OCI-LY1 (cell line): ENCODE data around the gene USP46.

ENCODE experiments used
- H2AFZ ChIP-seq: fragments of 200-600 bp; sonication (generic), shearing (Covaris generic); 2 replicates; pipeline ENCODE4 v1.6.0; 2014; ENCODE audit warnings: antibody characterized with exemption, mild to moderate bottlenecking, low read length
- H3F3A ChIP-seq: fragments of 200-600 bp; sonication (generic), shearing (Covaris generic); 2 replicates; pipeline ENCODE4 v1.6.0; 2014; ENCODE audit warnings: mild to moderate bottlenecking, antibody characterized with exemption, low read length, moderate library complexity; ENCODE audit not compliant: insufficient read depth
- H3K27ac ChIP-seq: fragments of 200-600 bp; sonication (generic); 2 replicates; pipeline ENCODE4 v1.5.1; 2014; ENCODE audit warnings: low read length, mixed run types, mild to moderate bottlenecking, low read depth; ENCODE audit not compliant: poor library complexity, severe bottlenecking
- H3K27me3 ChIP-seq: fragments of 200-600 bp; sonication (generic); 2 replicates; pipeline ENCODE4 v1.6.0; 2014; ENCODE audit warnings: antibody characterized with exemption, mild to moderate bottlenecking, low read length, moderate library complexity; ENCODE audit not compliant: insufficient read depth
- H3K36me3 ChIP-seq: fragments of 200-600 bp; sonication (generic); 2 replicates; pipeline ENCODE4 v1.6.1; 2014; ENCODE audit warnings: mild to moderate bottlenecking, antibody characterized with exemption, low read length, moderate library complexity, mixed read lengths; ENCODE audit not compliant: insufficient read depth
- H3K4me1 ChIP-seq: fragments of 200-600 bp; sonication (generic); 2 replicates; pipeline ENCODE4 v1.5.1; 2014; ENCODE audit warnings: mild to moderate bottlenecking, low read length, moderate library complexity; ENCODE audit not compliant: insufficient read depth, severe bottlenecking
- H3K4me2 ChIP-seq: fragments of 200-600 bp; sonication (generic), shearing (Covaris generic); 2 replicates; pipeline ENCODE4 v1.6.1; 2014; ENCODE audit warnings: low read length
- H3K4me3 ChIP-seq: fragments of 200-600 bp; sonication (generic); 2 replicates; pipeline ENCODE4 v1.5.1; 2014; ENCODE audit warnings: low read length, low read depth, mild to moderate bottlenecking, mixed read lengths; ENCODE audit not compliant: poor library complexity, severe bottlenecking
- H3K79me2 ChIP-seq: fragments of 200-600 bp; shearing (Covaris generic); 2 replicates; pipeline ENCODE4 v1.6.1; 2016; ENCODE audit warnings: mixed run types, low read length, mixed read lengths; ENCODE audit not compliant: insufficient read depth
- H3K9ac ChIP-seq: fragments of 200-600 bp; sonication (generic), shearing (Covaris generic); 2 replicates; pipeline ENCODE4 v1.6.1; 2014; ENCODE audit warnings: mild to moderate bottlenecking, low read length, mixed read lengths
- H3K9me2 ChIP-seq: fragments of 200-600 bp; sonication (generic), shearing (Covaris generic); 2 replicates; pipeline ENCODE4 v1.6.1; 2014; ENCODE audit warnings: low read depth, mild to moderate bottlenecking, low read length, mixed read lengths
- H3K9me3 ChIP-seq: fragments of 200-600 bp; shearing (Covaris generic); 2 replicates; pipeline ENCODE4 v1.6.1; 2014; ENCODE audit warnings: low read length, mixed read lengths
- H4K20me1 ChIP-seq: fragments of 200-600 bp; sonication (generic), shearing (Covaris generic); 2 replicates; pipeline ENCODE4 v1.6.0; 2016; ENCODE audit warnings: mild to moderate bottlenecking, low read length; ENCODE audit not compliant: insufficient read depth
- EZH2 ChIP-seq: fragments of 200-600 bp; sonication (generic), shearing (Covaris generic); IDR thresholded peaks from 2 replicates; pipeline ENCODE4 v1.8.0; 2017; ENCODE audit warnings: borderline replicate concordance, mixed run types, mild to moderate bottlenecking, antibody characterized with exemption, low read length, moderate library complexity, mixed read lengths
- TF ChIP-seq, protein P1 (sequence below): fragments of 200-600 bp; sonication (generic), shearing (Covaris generic); IDR thresholded peaks from 2 replicates; pipeline ENCODE4 v1.5.1; 2017; ENCODE audit warnings: mild to moderate bottlenecking, antibody characterized with exemption, low read length, moderate library complexity, mixed read lengths

Gene USP46

DNA sequence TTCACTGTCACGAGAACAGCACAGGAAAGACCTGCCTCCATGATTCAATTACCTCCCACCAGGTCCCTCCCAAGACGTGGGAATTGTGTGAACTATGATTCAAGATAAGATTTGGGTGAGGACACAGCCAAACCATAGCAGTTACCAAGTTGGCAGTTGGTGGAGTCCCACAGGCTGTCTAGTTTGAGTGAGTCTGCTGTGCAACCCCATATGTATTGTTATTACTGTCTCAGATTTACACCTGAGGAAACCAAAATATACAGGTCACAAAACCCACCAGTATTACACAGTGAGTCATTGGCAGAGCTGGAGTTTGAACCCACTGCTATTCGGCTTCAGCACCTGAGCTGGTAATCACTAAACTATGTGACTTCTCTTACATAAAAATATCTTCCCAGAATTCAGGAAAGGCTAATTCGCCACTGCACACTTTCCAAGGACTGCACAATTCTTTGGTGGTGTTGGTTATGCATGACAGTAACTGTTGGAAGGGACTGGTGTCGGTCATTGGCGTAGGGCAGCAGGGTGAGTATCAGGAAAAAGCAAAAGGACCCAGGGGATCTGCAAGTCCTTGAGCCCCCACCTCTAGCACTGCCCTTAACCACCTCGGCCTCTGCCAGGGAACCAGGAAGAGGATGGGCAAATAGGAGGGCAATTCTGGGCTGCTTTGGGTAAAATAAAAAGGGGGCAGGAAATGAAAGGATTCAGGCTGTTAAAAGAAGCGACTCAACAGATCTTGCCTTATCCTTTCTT is 110.1 kb downstream of the USP46 start:
- Histone ChIP-seq H3K4me2 (no peak overlapping the region), H3K9me3 (no peaks in the 10 kb centered on the region), H2AFZ (no peak overlapping the region), H3K4me1 (no peaks in the 10 kb centered on the region), H3K27ac (no peak overlapping the region), H3K79me2 (no peaks in the 10 kb centered on the region), H3K36me3 (no peaks in the 10 kb centered on the region), H3K9ac (no peak overlapping the region), H3K27me3 (no peaks in the 10 kb centered on the region), H3K9me2 (no peaks in the 10 kb centered on the region), H3F3A (no peaks in the 10 kb centered on the region), H3K4me3 (no peak overlapping the region), H4K20me1 (no peaks in the 10 kb centered on the region)
- no peak for TF ChIP-seq EZH2
- TF ChIP-seq, protein P1, sequence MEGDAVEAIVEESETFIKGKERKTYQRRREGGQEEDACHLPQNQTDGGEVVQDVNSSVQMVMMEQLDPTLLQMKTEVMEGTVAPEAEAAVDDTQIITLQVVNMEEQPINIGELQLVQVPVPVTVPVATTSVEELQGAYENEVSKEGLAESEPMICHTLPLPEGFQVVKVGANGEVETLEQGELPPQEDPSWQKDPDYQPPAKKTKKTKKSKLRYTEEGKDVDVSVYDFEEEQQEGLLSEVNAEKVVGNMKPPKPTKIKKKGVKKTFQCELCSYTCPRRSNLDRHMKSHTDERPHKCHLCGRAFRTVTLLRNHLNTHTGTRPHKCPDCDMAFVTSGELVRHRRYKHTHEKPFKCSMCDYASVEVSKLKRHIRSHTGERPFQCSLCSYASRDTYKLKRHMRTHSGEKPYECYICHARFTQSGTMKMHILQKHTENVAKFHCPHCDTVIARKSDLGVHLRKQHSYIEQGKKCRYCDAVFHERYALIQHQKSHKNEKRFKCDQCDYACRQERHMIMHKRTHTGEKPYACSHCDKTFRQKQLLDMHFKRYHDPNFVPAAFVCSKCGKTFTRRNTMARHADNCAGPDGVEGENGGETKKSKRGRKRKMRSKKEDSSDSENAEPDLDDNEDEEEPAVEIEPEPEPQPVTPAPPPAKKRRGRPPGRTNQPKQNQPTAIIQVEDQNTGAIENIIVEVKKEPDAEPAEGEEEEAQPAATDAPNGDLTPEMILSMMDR = no peak

DNA sequence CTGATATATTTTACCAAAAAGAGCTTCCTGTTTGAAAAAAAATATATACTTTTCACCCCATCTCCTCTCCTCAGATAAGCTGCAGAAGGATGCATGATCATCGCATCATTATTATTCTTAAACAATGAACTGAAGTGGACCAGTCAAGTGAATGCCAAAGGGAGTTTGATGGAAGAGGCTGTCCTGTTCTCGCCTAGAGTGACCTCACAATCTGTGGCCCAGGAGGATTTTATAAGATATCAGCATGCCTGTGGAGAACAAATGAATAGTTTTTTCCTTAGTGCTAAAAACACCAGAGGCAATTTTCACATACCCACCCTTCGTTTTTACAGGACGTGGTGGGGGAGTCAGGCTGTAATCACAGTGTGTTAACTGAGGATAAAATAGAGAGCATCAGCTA is 112.7 kb downstream of the USP46 start:
- H2AFZ ChIP-seq = no peak overlapping the region

DNA sequence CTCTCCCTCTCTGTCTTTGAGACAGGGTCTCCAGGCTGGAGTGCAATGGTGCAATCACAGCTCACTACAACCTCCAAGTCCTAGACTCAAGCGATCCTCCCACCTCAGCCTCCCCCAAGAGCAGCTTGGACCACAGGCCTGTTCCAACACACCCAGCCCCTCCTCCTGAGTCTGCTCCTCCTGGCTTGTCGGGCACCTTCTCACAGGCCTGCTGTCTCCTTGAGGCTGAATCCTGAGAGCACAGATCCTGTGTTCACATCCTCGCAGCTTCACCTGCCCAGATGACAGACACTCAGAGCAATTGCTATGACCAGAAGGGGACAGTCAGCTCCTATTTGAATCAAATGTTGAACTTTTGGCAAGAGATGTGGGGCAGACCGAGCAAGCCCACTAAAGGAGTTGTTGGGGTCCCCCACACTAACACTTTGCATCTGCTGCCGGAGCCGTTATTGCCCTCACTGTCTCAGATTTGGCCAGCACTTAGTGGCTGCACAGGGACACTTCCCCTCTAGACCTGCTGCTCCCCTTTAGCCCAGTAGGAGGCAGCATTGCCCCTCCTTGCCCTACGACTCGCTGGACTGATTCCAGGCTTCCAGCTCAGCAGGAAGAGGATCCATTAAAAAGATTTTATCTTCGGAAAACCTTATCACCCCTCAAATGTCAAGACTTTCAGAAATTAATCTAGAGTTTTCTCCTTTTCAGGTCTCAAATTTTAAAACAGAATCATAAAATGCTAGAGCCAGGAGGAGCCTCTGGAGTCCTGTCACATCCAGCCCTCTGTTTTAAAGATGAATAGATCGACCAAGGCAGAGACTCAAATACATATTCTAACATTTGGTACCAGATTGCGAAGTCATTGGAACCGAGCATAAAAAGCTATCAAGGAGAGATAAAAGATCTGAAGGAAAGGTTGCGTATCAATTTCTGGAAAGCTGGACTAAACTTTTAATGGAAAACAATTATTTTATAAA is 113.7 kb downstream of the USP46 start:
- no peaks in the 10 kb centered on the region for H3K9me2 ChIP-seq
- no peak overlapping the region for H3K4me2 ChIP-seq
- no peak overlapping the region for H3K27ac ChIP-seq
- no peak overlapping the region for H3K4me3 ChIP-seq
- H2AFZ ChIP-seq = no peak overlapping the region
- H3F3A ChIP-seq = no peaks in the 10 kb centered on the region
- no peaks in the 10 kb centered on the region for H4K20me1 ChIP-seq
- H3K36me3 ChIP-seq = no peaks in the 10 kb centered on the region
- no peaks in the 10 kb centered on the region for H3K9me3 ChIP-seq
- H3K9ac ChIP-seq = no peak overlapping the region
- no peaks in the 10 kb centered on the region for H3K4me1 ChIP-seq
- no peaks in the 10 kb centered on the region for H3K27me3 ChIP-seq
- no peaks in the 10 kb centered on the region for H3K79me2 ChIP-seq
- no peak for TF ChIP-seq EZH2
- TF ChIP-seq, protein P1 = peak; percentile 94

More for the DNA sequence above, 112.7 kb downstream of the USP46 start:
- Histone ChIP-seq H3K4me3 (no peak overlapping the region), H3K27me3 (no peaks in the 10 kb centered on the region), H3K9ac (no peak overlapping the region), H3K36me3 (no peaks in the 10 kb centered on the region), H3F3A (no peaks in the 10 kb centered on the region), H3K9me3 (no peaks in the 10 kb centered on the region), H3K79me2 (no peaks in the 10 kb centered on the region), H3K4me1 (no peaks in the 10 kb centered on the region), H3K4me2 (no peak overlapping the region), H3K9me2 (no peaks in the 10 kb centered on the region), H4K20me1 (no peaks in the 10 kb centered on the region), H3K27ac (no peak overlapping the region)
- TF ChIP-seq EZH2 = no peak
- TF ChIP-seq, protein P1 = no peak
